NCI-H1694 treated with DMSO at 0.1 percent for 48 hours (cell line): ENCODE data around the gene SLC2A10.
"Not testable (repeated sequence)": the region's sequence is repeated elsewhere in the genome, so short reads cannot be mapped to it uniquely, and the experiment has no call there.

Experiments used
- DNase-seq: peaks from one replicate; lab custom pipeline; 2025; lab: John Stamatoyannopoulos, UW

Gene SLC2A10

GRCh38 chr20:46709459-46710152 lies at the start of gene SLC2A10:
Gene SLC2A10 (plus strand): TSS chr20:46709649. CDS start chr20:46709737, 88 bp downstream.
- DNase-seq: no peak

GRCh38 chr20:46660487-46660886 lies 49.0 kb upstream of the SLC2A10 start:
- DNase-seq: no peak

GRCh38 chr20:46661659-46662058 lies 47.8 kb upstream of the SLC2A10 start:
- no peak for DNase-seq

GRCh38 chr20:46663531-46663930 lies 45.9 kb upstream of the SLC2A10 start:
- DNase-seq: no peak

GRCh38 chr20:46665602-46666001 lies 43.8 kb upstream of the SLC2A10 start:
- no peak for DNase-seq

GRCh38 chr20:46666306-46666705 lies 43.1 kb upstream of the SLC2A10 start:
- DNase-seq: no peak

GRCh38 chr20:46666818-46667515 lies 42.5 kb upstream of the SLC2A10 start:
- DNase-seq: no peak

- no peak for DNase-seq
Measured at GRCh38 chr20:46670228-46670584, 39.2 kb upstream of the SLC2A10 start.

GRCh38 chr20:46670585-46671584 lies 38.6 kb upstream of the SLC2A10 start:
- no peak for DNase-seq

GRCh38 chr20:46671866-46672542 lies 37.4 kb upstream of the SLC2A10 start:
- no peak for DNase-seq

GRCh38 chr20:46672543-46673148 lies 36.8 kb upstream of the SLC2A10 start:
- no peak for DNase-seq

GRCh38 chr20:46673394-46674252 lies 35.8 kb upstream of the SLC2A10 start:
- no peak for DNase-seq

- DNase-seq: no peak
Measured at GRCh38 chr20:46674253-46675083, 35.0 kb upstream of the SLC2A10 start.

GRCh38 chr20:46676649-46677316 lies 32.7 kb upstream of the SLC2A10 start:
- not testable (repeated sequence) for DNase-seq

- DNase-seq: no peak
Measured at GRCh38 chr20:46677608-46678007, 31.8 kb upstream of the SLC2A10 start.

GRCh38 chr20:46678516-46678915 lies 30.9 kb upstream of the SLC2A10 start:
- no peak for DNase-seq

- no peak for DNase-seq
Measured at GRCh38 chr20:46680684-46681031, 28.8 kb upstream of the SLC2A10 start.

GRCh38 chr20:46681032-46681854 lies 28.2 kb upstream of the SLC2A10 start:
- peak; percentile 32 for DNase-seq
